Neural cell (in vitro differentiated cells): ENCODE data around the gene MRPS26. TPM values are rescaled to one million over a fixed set of nuclear protein-coding genes. Genes with fewer than 3 reads are reported as not detected.

ENCODE experiments used
- H2AFZ ChIP-seq: fragments of 200-600, 300-800 bp; sonication (generic), shearing (Covaris generic); 2 replicates; pipeline ENCODE4 v1.6.0; 2014; ENCODE audit warnings: low read depth, mild to moderate bottlenecking, antibody characterized with exemption, low read length, moderate library complexity
- H3F3A ChIP-seq: fragments of 200-600 bp; shearing (Covaris generic); 2 replicates; pipeline ENCODE4 v1.6.1; 2016; ENCODE audit warnings: mild to moderate bottlenecking, moderate library complexity, mixed read lengths, antibody characterized with exemption, low read length; ENCODE audit not compliant: insufficient read depth, poor library complexity, severe bottlenecking
- H3K27ac ChIP-seq: fragments of 200-600, 300-800 bp; sonication (generic), shearing (Covaris generic); 2 replicates; pipeline ENCODE4 v1.5.1; 2014; ENCODE audit warnings: mild to moderate bottlenecking, low read length, moderate library complexity
- H3K27me3 ChIP-seq: fragments of 300-800, 200-600 bp; sonication (generic), shearing (Covaris generic); 2 replicates; pipeline ENCODE4 v1.6.0; 2014; ENCODE audit warnings: mild to moderate bottlenecking, low read depth, low read length, moderate library complexity; ENCODE audit not compliant: insufficient read depth
- H3K36me3 ChIP-seq: fragments of 300-800, 200-600 bp; sonication (generic), shearing (Covaris generic); 2 replicates; pipeline ENCODE4 v1.5.1; 2014; ENCODE audit warnings: mild to moderate bottlenecking, antibody characterized with exemption, low read length, moderate library complexity; ENCODE audit not compliant: insufficient read depth
- H3K4me2 ChIP-seq: fragments of 300-800, 200-600 bp; sonication (generic), shearing (Covaris generic); 2 replicates; pipeline ENCODE4 v1.6.0; 2014; ENCODE audit warnings: mild to moderate bottlenecking, low read length
- H3K4me3 ChIP-seq: fragments of 300-800, 200-600 bp; sonication (generic), shearing (Covaris generic); 2 replicates; pipeline ENCODE4 v1.5.1; 2014; ENCODE audit warnings: mild to moderate bottlenecking, low read length, moderate library complexity
- H3K79me2 ChIP-seq: fragments of 200-600 bp; shearing (Covaris generic); replicated peaks from 2 replicates; pipeline ENCODE4 v1.6.0; 2014; ENCODE audit warnings: mild to moderate bottlenecking, low read length, moderate library complexity; ENCODE audit not compliant: insufficient read depth
- H3K9ac ChIP-seq: fragments of 300-800, 200-600 bp; sonication (generic), shearing (Covaris generic); 2 replicates; pipeline ENCODE4 v1.6.1; 2016; ENCODE audit warnings: mild to moderate bottlenecking, low read length, mixed read lengths
- H3K9me2 ChIP-seq: fragments of 200-600 bp; shearing (Covaris generic); 2 replicates; pipeline ENCODE4 v1.6.1; 2016; ENCODE audit warnings: mild to moderate bottlenecking, low read length, mixed read lengths; ENCODE audit not compliant: insufficient read depth
- H3K9me3 ChIP-seq: fragments of 200-600, 300-800 bp; sonication (generic), shearing (Covaris generic); 2 replicates; pipeline ENCODE4 v1.6.1; 2016; ENCODE audit warnings: mild to moderate bottlenecking, mixed run types, low read length, moderate library complexity, mixed read lengths
- H4K20me1 ChIP-seq: fragments of 200-600 bp; shearing (Covaris generic); 2 replicates; pipeline ENCODE4 v1.6.1; 2016; ENCODE audit warnings: mild to moderate bottlenecking, mixed run types; ENCODE audit not compliant: insufficient read depth
- EP300 ChIP-seq: fragments of 450-650 bp; conservative IDR thresholded peaks from 2 replicates; pipeline ENCODE4 v1.6.1; 2014; ENCODE audit warnings: antibody characterized with exemption, mild to moderate bottlenecking, moderate library complexity; ENCODE audit not compliant: poor library complexity, severe bottlenecking
- EZH2 ChIP-seq: fragments of 200-600, 300-800 bp; shearing (Covaris generic), sonication (generic); IDR thresholded peaks from 2 replicates; pipeline ENCODE4 v1.6.1; 2014; ENCODE audit warnings: antibody characterized with exemption, low read length, borderline replicate concordance, mild to moderate bottlenecking; ENCODE audit not compliant: insufficient read depth, poor library complexity, severe bottlenecking
- MXI1 ChIP-seq: fragments of 450-650 bp; conservative IDR thresholded peaks from 2 replicates; pipeline ENCODE4 v1.6.1; 2014; ENCODE audit warnings: antibody characterized with exemption, mild to moderate bottlenecking; ENCODE audit not compliant: poor library complexity, severe bottlenecking
- POLR2AphosphoS5 ChIP-seq: IDR thresholded peaks from 2 replicates; pipeline ENCODE4 v1.6.1; 2012
- RAD21 ChIP-seq: fragments of 450-650 bp; conservative IDR thresholded peaks from 2 replicates; pipeline ENCODE4 v1.6.1; 2014; ENCODE audit warnings: antibody characterized with exemption, mild to moderate bottlenecking, moderate library complexity
- REST ChIP-seq: IDR thresholded peaks from 2 replicates; pipeline ENCODE4 v1.6.1; 2012; ENCODE audit warnings: borderline replicate concordance
- SMC3 ChIP-seq: fragments of 450-650 bp; conservative IDR thresholded peaks from 2 replicates; pipeline ENCODE4 v1.6.1; 2014; ENCODE audit warnings: antibody characterized with exemption, mild to moderate bottlenecking, moderate library complexity; ENCODE audit not compliant: poor library complexity
- TAF1 ChIP-seq: IDR thresholded peaks from 2 replicates; pipeline ENCODE4 v1.6.1; 2012; ENCODE audit warnings: low read depth
- polyA plus RNA-seq: library from polyadenylated mRNA; depleted of rRNA; stranded (reverse); fragments of >200 nt; gene quantifications from 2 replicates; pipeline ENCODE4 v1.2.3, GENCODE V29; 2014
- TF ChIP-seq, protein P1 (sequence below): fragments of 450-650 bp; IDR thresholded peaks from 2 replicates; pipeline ENCODE4 v1.5.1; 2014; ENCODE audit warnings: antibody characterized with exemption, mild to moderate bottlenecking, moderate library complexity; ENCODE audit not compliant: poor library complexity, severe bottlenecking

Gene MRPS26
- polyA plus RNA-seq, 1 donor from 2014 or later = 134 TPM

GRCh38 chr20:3068986-3069900, 23.4 kb downstream of the MRPS26 start:
- H3K36me3 ChIP-seq = no peaks in the 10 kb centered on the region
- H3K9ac ChIP-seq = no peak overlapping the region
- H3K4me2 ChIP-seq = no peak overlapping the region
- no peaks in the 10 kb centered on the region for H3F3A ChIP-seq
- H3K27me3 ChIP-seq = peaks cover 24% of the 10 kb centered on the region
- no peak overlapping the region for H2AFZ ChIP-seq
- no peaks in the 10 kb centered on the region for H3K9me2 ChIP-seq
- no peaks in the 10 kb centered on the region for H4K20me1 ChIP-seq
- no peaks in the 10 kb centered on the region for H3K79me2 ChIP-seq
- H3K9me3 ChIP-seq = no peaks in the 10 kb centered on the region
- no peak for TF ChIP-seq RAD21
- TF ChIP-seq POLR2AphosphoS5 = no peak
- TF ChIP-seq EP300 = no peak
- TF ChIP-seq EZH2 = no peak
- TF ChIP-seq MXI1 = no peak
- no peak for TF ChIP-seq TAF1
- no peak for TF ChIP-seq REST
- TF ChIP-seq, protein P1, sequence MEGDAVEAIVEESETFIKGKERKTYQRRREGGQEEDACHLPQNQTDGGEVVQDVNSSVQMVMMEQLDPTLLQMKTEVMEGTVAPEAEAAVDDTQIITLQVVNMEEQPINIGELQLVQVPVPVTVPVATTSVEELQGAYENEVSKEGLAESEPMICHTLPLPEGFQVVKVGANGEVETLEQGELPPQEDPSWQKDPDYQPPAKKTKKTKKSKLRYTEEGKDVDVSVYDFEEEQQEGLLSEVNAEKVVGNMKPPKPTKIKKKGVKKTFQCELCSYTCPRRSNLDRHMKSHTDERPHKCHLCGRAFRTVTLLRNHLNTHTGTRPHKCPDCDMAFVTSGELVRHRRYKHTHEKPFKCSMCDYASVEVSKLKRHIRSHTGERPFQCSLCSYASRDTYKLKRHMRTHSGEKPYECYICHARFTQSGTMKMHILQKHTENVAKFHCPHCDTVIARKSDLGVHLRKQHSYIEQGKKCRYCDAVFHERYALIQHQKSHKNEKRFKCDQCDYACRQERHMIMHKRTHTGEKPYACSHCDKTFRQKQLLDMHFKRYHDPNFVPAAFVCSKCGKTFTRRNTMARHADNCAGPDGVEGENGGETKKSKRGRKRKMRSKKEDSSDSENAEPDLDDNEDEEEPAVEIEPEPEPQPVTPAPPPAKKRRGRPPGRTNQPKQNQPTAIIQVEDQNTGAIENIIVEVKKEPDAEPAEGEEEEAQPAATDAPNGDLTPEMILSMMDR = no peak
- no peak for TF ChIP-seq SMC3
- H3K4me3 ChIP-seq = no peak overlapping the region
- H3K27ac ChIP-seq = no peak overlapping the region

- H2AFZ ChIP-seq = no peak overlapping the region
- H3K27me3 ChIP-seq = peaks cover 24% of the 10 kb centered on the region
- no peak overlapping the region for H3K4me2 ChIP-seq
- H3K79me2 ChIP-seq = no peaks in the 10 kb centered on the region
- no peaks in the 10 kb centered on the region for H3K9me3 ChIP-seq
- H3K27ac ChIP-seq = no peak overlapping the region
- H3K9ac ChIP-seq = no peak overlapping the region
- TF ChIP-seq, protein P1 = no peak
- no peak for TF ChIP-seq EP300
- no peak for TF ChIP-seq EZH2
- TF ChIP-seq TAF1 = no peak
- no peak for TF ChIP-seq POLR2AphosphoS5
- TF ChIP-seq SMC3 = no peak
- TF ChIP-seq REST = no peak
- TF ChIP-seq MXI1 = no peak
- no peak for TF ChIP-seq RAD21
- H3K36me3 ChIP-seq = no peaks in the 10 kb centered on the region
- H3K9me2 ChIP-seq = no peaks in the 10 kb centered on the region
- H3K4me3 ChIP-seq = no peak overlapping the region
- H4K20me1 ChIP-seq = no peaks in the 10 kb centered on the region
- no peaks in the 10 kb centered on the region for H3F3A ChIP-seq
Measured at GRCh38 chr20:3070725-3071124, 24.9 kb downstream of the MRPS26 start.
